Psoas muscle (tissue), 8 donors: ENCODE measurements around the gene BFAR. TPM values are rescaled to one million over a fixed set of nuclear protein-coding genes. Genes with fewer than 3 reads are reported as not detected.
"Not testable (repeated sequence)": the region's sequence is repeated elsewhere in the genome, so short reads cannot be mapped to it uniquely, and the experiment has no call there.

Source experiments
- ATAC-seq, 4 donors: fragments of 200-7000 bp; cut with Tn5 transposase; one replicate each; pipeline ENCODE4 v1.9.1; 2020; ENCODE audit warnings: moderate library complexity in 3 of 4, mild to moderate bottlenecking in 2 of 4
- DNase-seq, 2 donors: peaks; one replicate each; pipeline ENCODE4 v3.0.0-alpha.2; 2020
- H3K27ac ChIP-seq: fragments of 200-600 bp; one replicate; pipeline ENCODE4 v1.8.0; 2022
- H3K27me3 ChIP-seq, 3 donors: fragments of 200-600 bp in 1 of 3; one replicate each; pipeline versions ENCODE4 v1.6.1 to v1.8.0; 2013 to 2022; ENCODE audit warnings: low read length in 2 of 3, mild to moderate bottlenecking in 2 of 3, moderate library complexity in 1 of 3; ENCODE audit not compliant: insufficient read depth in 3 of 3
- H3K36me3 ChIP-seq, 2 donors: fragments of 200-600 bp in 1 of 2; one replicate each; pipeline versions ENCODE4 v1.6.1 to v1.8.0; 2013 to 2022; ENCODE audit warnings: low read depth in 1 of 2, mild to moderate bottlenecking in 1 of 2, moderate library complexity in 1 of 2; ENCODE audit not compliant: insufficient read depth in 1 of 2
- H3K4me1 ChIP-seq: fragments of 200-600 bp; one replicate; pipeline ENCODE4 v1.8.0; 2022
- H3K4me3 ChIP-seq: fragments of 200-600 bp; one replicate; pipeline ENCODE4 v1.8.0; 2022; ENCODE audit warnings: mild to moderate bottlenecking
- H3K9me3 ChIP-seq: fragments of 200-600 bp; one replicate; pipeline ENCODE4 v1.8.0; 2022
- WGBS, 3 donors: extraction: QIAGEN DNeasy Blood & Tissue Kit; methylation state at CpG; one replicate each; pipeline versions ENCODE4 v1.1.6 to v1.1.7; 2013; 5-methylcytosine and 5-hydroxymethylcytosine counted together
- intact Hi-C, 2 donors: fragments of 100-400 bp; cut with DNase I; formaldehyde crosslinking; loops; one replicate each; pipeline versions ENCODE4 v1.11.0 to v1.14.2; 2022
- polyA plus RNA-seq, 3 donors: library from polyadenylated mRNA; stranded (reverse); fragments of 200-250 nt; gene quantifications; one replicate each; pipeline ENCODE4 v1.2.3, GENCODE V29; 2013
- total RNA-seq, 4 donors: library from RNA; stranded (reverse); fragmentation: NEBNext Ultra II Directional in 2 of 4; extraction: Animal tissue kit (Norgen Biotek cat#: 25700) in 2 of 4; gene quantifications; one replicate each; pipeline versions ENCODE4 v1.2.1 to v1.2.4, GENCODE V29; 2021 to 2023
- TF ChIP-seq, protein P1 (sequence below): fragments of 200-600 bp; IDR thresholded peaks from one replicate; pipeline ENCODE4 v1.8.0; 2022; ENCODE audit warnings: antibody characterized with exemption
- donor health status: healthy with polysubstance abuse.
- donor health status: DM: no; HTN: no; CAD: no; lungs with moderate emphysema.
- donor health status: Bipolar disorder and iron deficiency.
- donor health status: healthy.
- donor health status: DM: yes; HTN: yes; CAD: no.
- donor health status: DM: no; HTN: no; CAD: no.
- donor health status: DM: no; HTN: no; CAD: no.
- donor health status: DM: yes; HTN: yes; CAD: no.

BFAR gene
- total and polyA plus RNA-seq, 7 donors: 36.0 to 63.7 (median 53.6) TPM

DNA sequence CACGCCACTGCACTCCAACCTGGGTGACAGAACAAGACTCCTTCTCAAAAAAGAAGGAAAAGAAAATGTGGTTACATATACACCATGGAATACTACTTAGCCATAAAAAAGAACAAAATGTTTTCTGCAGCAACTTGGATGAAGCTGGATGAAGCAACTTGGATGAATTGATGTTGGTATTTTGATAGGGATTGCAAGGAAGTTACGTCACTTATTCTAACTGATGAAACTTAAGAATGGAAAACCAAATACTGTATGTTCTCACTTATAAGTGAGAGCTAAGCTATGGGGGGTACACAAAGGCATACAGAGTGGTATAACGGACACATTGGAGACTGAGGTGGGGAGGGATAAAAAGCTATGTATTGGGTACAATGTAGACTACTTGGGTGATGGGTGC, 43.9 kb downstream of the BFAR start:
- TF ChIP-seq, protein P1, sequence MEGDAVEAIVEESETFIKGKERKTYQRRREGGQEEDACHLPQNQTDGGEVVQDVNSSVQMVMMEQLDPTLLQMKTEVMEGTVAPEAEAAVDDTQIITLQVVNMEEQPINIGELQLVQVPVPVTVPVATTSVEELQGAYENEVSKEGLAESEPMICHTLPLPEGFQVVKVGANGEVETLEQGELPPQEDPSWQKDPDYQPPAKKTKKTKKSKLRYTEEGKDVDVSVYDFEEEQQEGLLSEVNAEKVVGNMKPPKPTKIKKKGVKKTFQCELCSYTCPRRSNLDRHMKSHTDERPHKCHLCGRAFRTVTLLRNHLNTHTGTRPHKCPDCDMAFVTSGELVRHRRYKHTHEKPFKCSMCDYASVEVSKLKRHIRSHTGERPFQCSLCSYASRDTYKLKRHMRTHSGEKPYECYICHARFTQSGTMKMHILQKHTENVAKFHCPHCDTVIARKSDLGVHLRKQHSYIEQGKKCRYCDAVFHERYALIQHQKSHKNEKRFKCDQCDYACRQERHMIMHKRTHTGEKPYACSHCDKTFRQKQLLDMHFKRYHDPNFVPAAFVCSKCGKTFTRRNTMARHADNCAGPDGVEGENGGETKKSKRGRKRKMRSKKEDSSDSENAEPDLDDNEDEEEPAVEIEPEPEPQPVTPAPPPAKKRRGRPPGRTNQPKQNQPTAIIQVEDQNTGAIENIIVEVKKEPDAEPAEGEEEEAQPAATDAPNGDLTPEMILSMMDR: no peak
- ATAC-seq (no peak), DNase-seq (no peak)
- Histone ChIP-seq H3K4me1 (no peaks in the 10 kb centered on the region), H3K4me3 (no peak overlapping the region), H3K36me3 (no peaks in the 10 kb centered on the region), H3K27me3 (no peaks in the 10 kb centered on the region), H3K27ac (no peak overlapping the region), H3K9me3 (no peaks in the 10 kb centered on the region)
- 86 to 87% (median 86%) methylated on average over 3 of the region's 3 CpGs for WGBS, 3 donors
- intact Hi-C loops: no loop called here

DNA sequence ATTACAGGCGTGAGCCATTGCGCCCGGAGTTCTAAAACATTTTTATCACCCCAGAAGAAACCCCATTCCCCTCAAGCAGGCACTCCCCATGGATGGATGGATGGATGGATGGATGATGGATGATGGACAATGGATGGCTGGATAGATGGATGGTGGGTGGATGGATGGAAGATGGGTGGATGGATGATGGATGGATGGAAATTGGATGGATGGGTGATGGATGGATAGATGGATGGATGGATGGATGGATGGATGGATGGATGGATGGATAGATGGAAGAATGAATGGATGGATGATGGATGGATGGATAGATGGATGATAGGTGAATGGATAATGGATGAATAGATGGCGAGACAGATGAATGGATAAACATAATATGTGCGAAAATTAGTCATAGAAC, 44.9 kb downstream of the BFAR start:
- TF ChIP-seq, protein P1: no peak
- no peak for DNase-seq
- H3K4me3 ChIP-seq: no peak overlapping the region
- H3K9me3 ChIP-seq: no peaks in the 10 kb centered on the region
- no peaks in the 10 kb centered on the region for H3K36me3 ChIP-seq
- H3K4me1 ChIP-seq: no peaks in the 10 kb centered on the region
- intact Hi-C loops: no loop called here
- no peak overlapping the region for H3K27ac ChIP-seq
- 91 to 95% (median 93%) methylated on average over 5 of the region's 5 CpGs for WGBS, 3 donors
- ATAC-seq: no peak
- no peaks in the 10 kb centered on the region for H3K27me3 ChIP-seq

DNA sequence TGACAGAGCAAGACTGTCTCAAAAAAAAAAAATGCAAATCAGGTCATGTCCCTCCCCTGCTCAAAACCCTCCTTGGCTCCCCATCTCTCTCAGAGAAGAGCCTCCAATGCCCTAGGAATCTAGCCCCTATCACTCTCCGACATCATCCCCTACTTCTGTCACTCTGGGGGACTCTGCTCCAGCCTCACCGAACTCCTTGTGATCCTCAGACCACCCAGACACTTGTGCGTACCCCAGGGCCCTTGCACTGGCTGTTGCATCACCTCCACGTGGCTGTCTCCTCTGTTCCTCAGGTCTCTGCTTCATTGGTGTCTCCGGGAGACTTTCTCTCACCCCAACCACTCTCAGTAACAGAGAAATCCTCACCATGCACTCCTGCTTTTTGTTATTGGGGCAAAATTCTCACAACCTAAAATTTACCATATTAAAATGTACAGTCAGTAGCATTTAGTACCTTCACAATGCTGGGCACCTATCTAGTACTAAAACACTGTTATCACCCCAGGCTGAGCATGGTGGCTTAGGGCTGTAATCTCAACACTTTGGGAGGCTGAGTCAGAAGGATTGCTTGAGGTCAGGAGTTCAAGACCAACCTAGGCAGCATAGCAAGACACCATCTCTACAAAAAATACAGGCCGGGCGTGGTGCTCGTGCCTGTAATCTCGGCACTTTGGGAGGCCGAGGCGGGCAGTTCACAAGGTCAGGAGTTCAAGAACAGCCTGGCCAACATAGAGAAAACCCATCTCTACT, 46.2 kb downstream of the BFAR start:
- Histone ChIP-seq H3K27me3 (no peaks in the 10 kb centered on the region), H3K36me3 (no peaks in the 10 kb centered on the region), H3K4me3 (no peak overlapping the region), H3K27ac (no peak overlapping the region), H3K9me3 (no peaks in the 10 kb centered on the region), H3K4me1 (no peaks in the 10 kb centered on the region)
- no peak for DNase-seq
- TF ChIP-seq, protein P1: no peak
- intact Hi-C loops: no loop called here
- no peak for ATAC-seq
- 77 to 81% (median 78%) methylated on average over 11 of the region's 11 CpGs for WGBS, 3 donors

DNA sequence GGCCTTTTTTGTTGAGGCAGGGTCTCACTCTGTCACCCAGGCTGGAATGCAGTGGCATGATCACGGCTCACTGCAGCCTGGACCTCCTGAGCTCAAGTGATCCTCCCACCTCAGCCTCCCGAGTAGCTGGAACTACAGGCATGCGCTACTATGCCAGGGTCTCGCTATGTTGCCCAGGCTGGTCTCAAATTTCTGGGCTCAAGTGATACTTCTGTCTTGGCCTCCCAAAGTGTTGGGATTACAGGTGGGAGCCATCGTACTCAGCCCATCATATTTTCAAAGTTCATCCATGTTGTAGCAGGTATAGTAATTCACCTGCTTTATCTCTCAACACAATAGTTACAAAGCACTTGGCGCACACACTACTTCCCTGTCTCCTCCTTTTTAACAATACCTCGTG, 47.6 kb downstream of the BFAR start:
- DNase-seq, intact Hi-C loops, H3K4me1 ChIP-seq, H3K36me3 ChIP-seq, H3K27ac ChIP-seq, H3K9me3 ChIP-seq, ATAC-seq, H3K27me3 ChIP-seq, H3K4me3 ChIP-seq: not testable (repeated sequence)
- WGBS, 3 donors: 72 to 80% (median 76%) methylated on average over 7 of the region's 7 CpGs

DNA sequence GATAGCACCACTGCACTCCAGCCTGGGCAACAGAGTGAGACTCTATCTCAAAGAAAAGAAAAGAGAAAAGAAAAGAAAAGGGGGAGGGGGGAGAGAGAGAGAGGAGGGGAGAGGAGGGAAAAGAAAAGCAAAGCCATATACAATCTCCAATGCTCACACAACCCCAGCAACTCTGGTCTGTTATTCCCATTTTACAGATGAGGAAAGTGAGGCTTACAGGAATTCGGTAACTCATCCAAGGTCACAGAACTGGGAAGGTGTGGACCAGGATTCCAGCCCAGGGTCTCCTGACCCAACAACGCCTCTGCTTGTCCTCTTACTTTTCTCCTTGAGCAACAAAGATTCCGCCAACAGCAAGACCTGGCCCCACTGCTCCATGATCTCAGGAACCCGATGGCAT, 48.4 kb downstream of the BFAR start:
- WGBS, 3 donors: 94 to 97% (median 94%) methylated on average over 4 of the region's 4 CpGs
- Histone ChIP-seq H3K4me3 (no peak overlapping the region), H3K27me3 (no peaks in the 10 kb centered on the region), H3K27ac (no peak overlapping the region), H3K36me3 (no peaks in the 10 kb centered on the region), H3K9me3 (no peaks in the 10 kb centered on the region), H3K4me1 (no peaks in the 10 kb centered on the region)
- intact Hi-C loops: no loop called here
- ATAC-seq (no peak), DNase-seq (no peak)
- TF ChIP-seq, protein P1: no peak
